GM10266 (cell line): Measurements from ENCODE around the gene CD46.

Experiments used
- DNase-seq: peaks from one replicate; pipeline ENCODE4 v3.0.0; 2012; ENCODE audit errors: extremely low spot score
- TF ChIP-seq, protein P1 (sequence below): IDR thresholded peaks from 2 replicates; pipeline ENCODE4 v1.5.1; 2012; ENCODE audit warnings: mild to moderate bottlenecking, low read depth; ENCODE audit not compliant: control insufficient read depth, insufficient read depth; ENCODE audit errors: missing control alignments

CD46 gene

DNA sequence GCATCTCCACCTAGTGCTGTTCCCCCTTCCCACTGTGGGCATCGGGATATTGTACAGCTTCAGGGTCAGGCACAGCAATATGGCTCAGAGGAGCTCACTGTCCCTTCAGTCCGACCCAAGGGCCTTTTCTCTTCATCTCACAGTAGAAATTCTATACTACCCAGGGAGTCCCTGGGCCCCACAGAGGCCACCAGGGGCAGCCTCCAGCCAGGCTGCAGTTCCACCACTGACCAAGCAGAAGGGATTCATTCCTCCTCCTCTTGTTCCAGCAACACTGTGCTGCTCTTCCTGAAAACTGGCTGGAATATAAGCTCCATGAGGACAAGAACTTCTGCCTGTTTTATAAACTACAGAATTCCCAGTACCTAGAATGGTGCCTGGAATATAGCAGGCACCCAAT is 88.5 kb downstream of the CD46 start:
- no peak for DNase-seq
- TF ChIP-seq, protein P1, sequence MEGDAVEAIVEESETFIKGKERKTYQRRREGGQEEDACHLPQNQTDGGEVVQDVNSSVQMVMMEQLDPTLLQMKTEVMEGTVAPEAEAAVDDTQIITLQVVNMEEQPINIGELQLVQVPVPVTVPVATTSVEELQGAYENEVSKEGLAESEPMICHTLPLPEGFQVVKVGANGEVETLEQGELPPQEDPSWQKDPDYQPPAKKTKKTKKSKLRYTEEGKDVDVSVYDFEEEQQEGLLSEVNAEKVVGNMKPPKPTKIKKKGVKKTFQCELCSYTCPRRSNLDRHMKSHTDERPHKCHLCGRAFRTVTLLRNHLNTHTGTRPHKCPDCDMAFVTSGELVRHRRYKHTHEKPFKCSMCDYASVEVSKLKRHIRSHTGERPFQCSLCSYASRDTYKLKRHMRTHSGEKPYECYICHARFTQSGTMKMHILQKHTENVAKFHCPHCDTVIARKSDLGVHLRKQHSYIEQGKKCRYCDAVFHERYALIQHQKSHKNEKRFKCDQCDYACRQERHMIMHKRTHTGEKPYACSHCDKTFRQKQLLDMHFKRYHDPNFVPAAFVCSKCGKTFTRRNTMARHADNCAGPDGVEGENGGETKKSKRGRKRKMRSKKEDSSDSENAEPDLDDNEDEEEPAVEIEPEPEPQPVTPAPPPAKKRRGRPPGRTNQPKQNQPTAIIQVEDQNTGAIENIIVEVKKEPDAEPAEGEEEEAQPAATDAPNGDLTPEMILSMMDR: peak; percentile 6

DNA sequence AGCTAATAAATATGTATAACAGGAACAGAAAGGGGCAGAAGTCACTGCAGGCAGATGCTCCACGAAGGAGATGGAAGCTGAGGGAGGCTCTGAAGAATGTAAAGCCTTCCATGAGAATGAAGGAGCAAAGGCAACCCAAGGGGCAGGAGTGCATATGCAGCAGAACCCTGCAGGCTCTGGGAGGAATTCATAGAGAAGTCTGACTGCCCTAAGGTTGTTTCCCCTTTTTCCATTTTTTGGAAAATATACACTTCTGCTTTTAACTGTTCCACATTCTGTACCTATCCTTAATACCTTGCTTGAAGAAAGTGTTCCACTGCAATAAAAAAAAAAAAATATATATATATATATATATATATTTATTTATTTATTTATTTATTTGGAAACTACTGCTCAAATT is 89.4 kb downstream of the CD46 start:
- TF ChIP-seq, protein P1: no peak
- DNase-seq: no peak

DNA sequence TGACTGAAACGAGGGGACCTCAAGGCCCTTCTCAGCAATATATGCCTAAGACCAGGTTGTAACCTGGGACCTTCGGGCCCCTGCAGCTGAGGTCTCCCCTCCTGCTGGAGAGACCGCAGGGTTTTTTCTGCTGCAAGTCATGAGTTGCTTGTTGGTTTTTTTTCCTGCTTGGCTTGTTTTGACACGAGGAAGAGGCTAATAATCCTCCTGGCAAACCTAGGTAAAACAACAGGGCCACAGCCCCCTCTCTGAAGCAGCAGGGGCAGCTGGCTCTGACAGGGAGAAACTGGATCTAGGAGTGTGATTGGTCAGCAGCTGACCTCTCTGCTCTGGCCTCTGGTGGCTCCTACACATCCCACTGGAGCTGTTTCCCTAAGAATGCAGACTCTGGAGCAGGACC is 90.0 kb downstream of the CD46 start:
- TF ChIP-seq, protein P1: no peak

DNA sequence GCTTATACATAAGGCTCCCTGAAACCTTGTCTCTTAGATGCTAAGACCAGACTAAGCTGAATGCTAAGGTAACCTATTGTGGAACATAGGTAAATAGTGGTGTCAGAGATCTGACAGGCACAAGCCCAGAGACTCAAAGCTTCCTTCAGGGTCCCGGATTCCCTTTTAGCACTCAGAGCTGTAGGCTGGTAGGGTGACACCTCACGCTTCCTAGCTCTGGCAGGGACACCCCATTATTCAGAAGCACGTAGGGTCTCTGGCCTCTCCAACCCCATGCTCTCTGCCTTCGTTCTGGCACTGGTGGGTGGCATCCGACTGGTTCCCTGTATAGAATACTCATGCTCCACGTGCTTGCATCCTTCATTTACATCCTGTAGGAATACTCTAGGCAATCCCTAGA is 90.7 kb downstream of the CD46 start:
- no peak for DNase-seq
- TF ChIP-seq, protein P1: no peak

More for the DNA sequence above, 90.0 kb downstream of the CD46 start:
- DNase-seq: no peak

DNA sequence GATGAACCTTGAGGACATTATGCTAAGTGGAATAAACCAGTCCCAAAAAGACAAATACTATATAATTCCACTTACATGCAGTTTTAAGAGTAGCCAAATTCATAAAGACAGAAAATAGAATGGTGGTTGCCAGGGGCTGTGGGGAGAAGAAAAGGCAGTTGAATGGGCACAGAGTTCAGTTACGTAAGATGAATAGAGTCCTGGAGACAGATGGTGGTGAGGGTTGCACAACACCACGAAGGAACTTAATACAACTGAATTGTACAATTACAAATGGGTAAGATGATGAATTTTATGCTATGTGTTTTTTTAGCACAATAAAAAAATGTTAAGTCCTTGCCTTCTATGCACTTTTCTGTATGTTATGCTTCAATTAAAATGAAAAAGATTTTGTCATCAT is 92.5 kb downstream of the CD46 start:
- no peak for DNase-seq
- TF ChIP-seq, protein P1: no peak
